ENCODE results near the gene STK25. TPM values are rescaled to one million over a fixed set of nuclear protein-coding genes. Genes with fewer than 3 reads are reported as not detected.

Gene STK25
- total and polyA plus RNA-seq, 2 donors (not counting 1 experiment from before 2014, with no cell fraction given), result 183 to 378 TPM

- intact Hi-C loops (cut with micrococcal nuclease), result no loop called here
Observed at GRCh38 chr2:241481687-241482086, 26.7 kb downstream of the STK25 start.

More at GRCh38 chr2:241481687-241482086, 26.7 kb downstream of the STK25 start:
- TF ChIP-seq CTCF (IDR thresholded peaks at IDR 0.05) (no peak), EZH2 (IDR thresholded peaks at IDR 0.05; ENCODE audit: borderline replicate concordance, insufficient read depth, low read depth, low read length, poor library complexity, severe bottlenecking) (no peak)
- H3K9ac ChIP-seq (ENCODE audit: low read length), result no peak overlapping the region
- no peak overlapping the region for H2AFZ ChIP-seq (ENCODE audit: insufficient read depth, low read depth, low read length, poor library complexity, severe bottlenecking)
- no peak overlapping the region for H3K4me3 ChIP-seq (ENCODE audit: control extremely low read depth in 1 of 5, extremely low read depth in 1 of 5, insufficient read depth in 1 of 5, low read depth in 2 of 5, low read length in 4 of 5)
- H3K27me3 ChIP-seq (replicated peaks in 1 of 4; ENCODE audit: control extremely low read depth in 1 of 4, control insufficient read depth in 3 of 4, insufficient read depth in 4 of 4, low read length in 3 of 4), result no peaks in the 10 kb centered on the region
- DNase-seq (no peak), ATAC-seq (ENCODE audit: low read depth) (no peak)
- no peaks in the 10 kb centered on the region for H3K4me1 Mint-ChIP-seq
- H3K4me2 ChIP-seq (replicated peaks; ENCODE audit: low read depth, low read length, poor library complexity, severe bottlenecking), result no peak overlapping the region
- WGBS (ENCODE audit: insufficient coverage), result no CpG with 5 or more reads among the region's 1 CpG
- H3K79me2 ChIP-seq (ENCODE audit: control insufficient read depth, insufficient read depth, low read length), result no peaks in the 10 kb centered on the region
- no peaks in the 10 kb centered on the region for H3K9me3 ChIP-seq (ENCODE audit: control extremely low read depth in 1 of 3, control insufficient read depth in 2 of 3, insufficient read depth in 1 of 3, low read length in 2 of 3)
- no peak overlapping the region for H3K4me3 Mint-ChIP-seq
- H3K9me3 Mint-ChIP-seq (ENCODE audit: insufficient read depth), result no peaks in the 10 kb centered on the region
- CTCF ChIA-PET, result no interaction called here
- peaks cover 0 to 42% of the 10 kb centered on the region in 2 experiments for H3K36me3 ChIP-seq (replicated peaks in 1 of 2; ENCODE audit: control extremely low read depth in 1 of 2, control insufficient read depth in 1 of 2, extremely low read depth in 1 of 2, insufficient read depth in 2 of 2, low read length in 1 of 2)
- H3K4me1 ChIP-seq (ENCODE audit: control insufficient read depth in 2 of 2, insufficient read depth in 2 of 2, low read length in 2 of 2), result no peaks in the 10 kb centered on the region
- no peaks in the 10 kb centered on the region for H3K27me3 Mint-ChIP-seq
- no peak overlapping the region for H3K27ac Mint-ChIP-seq
- no peaks in the 10 kb centered on the region for H4K20me1 ChIP-seq (ENCODE audit: control insufficient read depth, insufficient read depth, low read length, poor library complexity, severe bottlenecking)
- POLR2A ChIA-PET, result no interaction called here
- H3K27ac ChIP-seq (ENCODE audit: low read length in 2 of 2), result no peak overlapping the region
